Neutrophil (primary cell): ENCODE data around the gene NFE2L1.

Experiments used
- H3K27ac ChIP-seq: fragments of 200-600 bp; sonication (generic); 2 replicates; pipeline ENCODE4 v1.5.1; 2016; ENCODE audit warnings: mild to moderate bottlenecking, moderate library complexity
- H3K27me3 ChIP-seq: fragments of 200-600 bp; sonication (generic); 2 replicates; pipeline ENCODE4 v1.6.0; 2016; ENCODE audit warnings: mild to moderate bottlenecking
- H3K36me3 ChIP-seq: fragments of 200-600 bp; sonication (generic); 2 replicates; pipeline ENCODE4 v1.5.1; 2017
- H3K4me1 ChIP-seq, 2 experiments: fragments of 200-600 bp in 1 of 2; sonication (generic) in 1 of 2; 1 replicate in 1 of 2; 2 replicates in 1 of 2; pipeline versions ENCODE4 v1.5.1 to v1.6.1; 2013 to 2016; ENCODE audit warnings: low read depth in 1 of 2, low read length in 1 of 2, mild to moderate bottlenecking in 1 of 2, moderate library complexity in 1 of 2; ENCODE audit not compliant: control insufficient read depth in 1 of 2, insufficient read depth in 1 of 2
- H3K4me3 ChIP-seq, 2 experiments: fragments of 200-600 bp in 1 of 2; sonication (generic) in 1 of 2; 1 replicate in 1 of 2; 2 replicates in 1 of 2; pipeline ENCODE4 v1.5.1; 2013 to 2016; ENCODE audit warnings: low read depth in 1 of 2, low read length in 1 of 2, mild to moderate bottlenecking in 1 of 2, moderate library complexity in 1 of 2
- H3K9me3 ChIP-seq: fragments of 200-600 bp; sonication (generic); 2 replicates; pipeline ENCODE4 v1.5.1; 2016
- CTCF ChIP-seq: fragments of 200-600 bp; sonication (generic); IDR thresholded peaks from 2 replicates; pipeline ENCODE4 v1.5.1; 2016; ENCODE audit warnings: antibody characterized with exemption

Gene NFE2L1

GRCh38 chr17:48057626-48058025, 9.5 kb downstream of the NFE2L1 start:
- Histone ChIP-seq H3K27ac (no peak overlapping the region), H3K4me1 (peaks cover 3 to 10% of the 10 kb centered on the region in 2 experiments), H3K4me3 (no peak overlapping the region), H3K9me3 (no peaks in the 10 kb centered on the region), H3K36me3 (peaks cover 100% of the 10 kb centered on the region), H3K27me3 (no peaks in the 10 kb centered on the region)
- no peak for TF ChIP-seq CTCF

GRCh38 chr17:48058393-48059124, 10.4 kb downstream of the NFE2L1 start:
- no peaks in the 10 kb centered on the region for H3K9me3 ChIP-seq
- no peaks in the 10 kb centered on the region for H3K27me3 ChIP-seq
- no peak for TF ChIP-seq CTCF
- H3K4me1 ChIP-seq: peaks cover 3 to 10% of the 10 kb centered on the region in 2 experiments
- H3K36me3 ChIP-seq: peaks cover 100% of the 10 kb centered on the region
- H3K27ac ChIP-seq: no peak overlapping the region
- no peak overlapping the region for H3K4me3 ChIP-seq

- H3K27ac ChIP-seq: no peak overlapping the region
- H3K27me3 ChIP-seq: no peaks in the 10 kb centered on the region
- no peak for TF ChIP-seq CTCF
- H3K36me3 ChIP-seq: peaks cover 99% of the 10 kb centered on the region
- H3K4me1 ChIP-seq: peaks cover 3 to 10% of the 10 kb centered on the region in 2 experiments
- H3K9me3 ChIP-seq: no peaks in the 10 kb centered on the region
- no peak overlapping the region for H3K4me3 ChIP-seq
Observed at GRCh38 chr17:48059125-48059668, 11.0 kb downstream of the NFE2L1 start.

- Histone ChIP-seq H3K36me3 (peaks cover 99% of the 10 kb centered on the region), H3K9me3 (no peaks in the 10 kb centered on the region), H3K27me3 (no peaks in the 10 kb centered on the region), H3K27ac (no peak overlapping the region), H3K4me3 (no peak overlapping the region), H3K4me1 (peaks cover 3 to 7% of the 10 kb centered on the region in 2 experiments)
- TF ChIP-seq CTCF: no peak
Observed at GRCh38 chr17:48060249-48060648, 12.1 kb downstream of the NFE2L1 start.

GRCh38 chr17:48062273-48062672, 14.1 kb downstream of the NFE2L1 start:
- H3K4me1 ChIP-seq: no peaks in the 10 kb centered on the region

More at GRCh38 chr17:48062273-48062672, 14.1 kb downstream of the NFE2L1 start:
- Histone ChIP-seq H3K36me3 (peaks cover 86% of the 10 kb centered on the region), H3K4me3 (no peak overlapping the region), H3K27me3 (no peaks in the 10 kb centered on the region), H3K27ac (no peak overlapping the region), H3K9me3 (no peaks in the 10 kb centered on the region)
- no peak for TF ChIP-seq CTCF
